GM12873 (cell line): Measurements from ENCODE around the gene ABCA1.

ENCODE experiments used
- TF ChIP-seq, protein P1 (sequence below): IDR thresholded peaks from 2 replicates; pipeline ENCODE4 v1.5.1; 2012; ENCODE audit warnings: low read depth, mild to moderate bottlenecking, moderate library complexity, low read length, control low read depth; ENCODE audit not compliant: insufficient read depth; ENCODE audit errors: missing control alignments

ABCA1 gene

DNA sequence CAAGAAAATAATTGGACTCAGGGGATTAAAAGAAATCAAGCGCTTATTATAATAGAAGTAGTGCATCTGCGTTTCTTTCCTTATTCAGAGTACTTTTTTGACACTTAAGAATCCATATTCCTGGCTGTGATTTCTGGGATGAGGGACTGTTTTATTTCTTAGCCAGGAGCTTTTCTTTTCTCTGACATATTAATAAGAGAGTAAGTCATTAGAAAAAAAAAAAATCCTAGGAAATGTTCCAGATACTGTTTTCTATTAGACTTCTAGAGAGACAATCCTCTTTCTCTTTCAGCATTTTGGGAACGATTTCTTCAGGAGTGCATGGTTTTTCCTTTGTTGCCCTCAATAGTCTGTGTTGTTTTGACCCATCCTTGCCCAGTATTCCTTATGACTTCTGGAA, 8.3 kb upstream of the ABCA1 start:
- TF ChIP-seq, protein P1, sequence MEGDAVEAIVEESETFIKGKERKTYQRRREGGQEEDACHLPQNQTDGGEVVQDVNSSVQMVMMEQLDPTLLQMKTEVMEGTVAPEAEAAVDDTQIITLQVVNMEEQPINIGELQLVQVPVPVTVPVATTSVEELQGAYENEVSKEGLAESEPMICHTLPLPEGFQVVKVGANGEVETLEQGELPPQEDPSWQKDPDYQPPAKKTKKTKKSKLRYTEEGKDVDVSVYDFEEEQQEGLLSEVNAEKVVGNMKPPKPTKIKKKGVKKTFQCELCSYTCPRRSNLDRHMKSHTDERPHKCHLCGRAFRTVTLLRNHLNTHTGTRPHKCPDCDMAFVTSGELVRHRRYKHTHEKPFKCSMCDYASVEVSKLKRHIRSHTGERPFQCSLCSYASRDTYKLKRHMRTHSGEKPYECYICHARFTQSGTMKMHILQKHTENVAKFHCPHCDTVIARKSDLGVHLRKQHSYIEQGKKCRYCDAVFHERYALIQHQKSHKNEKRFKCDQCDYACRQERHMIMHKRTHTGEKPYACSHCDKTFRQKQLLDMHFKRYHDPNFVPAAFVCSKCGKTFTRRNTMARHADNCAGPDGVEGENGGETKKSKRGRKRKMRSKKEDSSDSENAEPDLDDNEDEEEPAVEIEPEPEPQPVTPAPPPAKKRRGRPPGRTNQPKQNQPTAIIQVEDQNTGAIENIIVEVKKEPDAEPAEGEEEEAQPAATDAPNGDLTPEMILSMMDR: no peak

- TF ChIP-seq, protein P1: no peak
Observed at GRCh38 chr9:104934691-104935500, 6.9 kb upstream of the ABCA1 start.

DNA sequence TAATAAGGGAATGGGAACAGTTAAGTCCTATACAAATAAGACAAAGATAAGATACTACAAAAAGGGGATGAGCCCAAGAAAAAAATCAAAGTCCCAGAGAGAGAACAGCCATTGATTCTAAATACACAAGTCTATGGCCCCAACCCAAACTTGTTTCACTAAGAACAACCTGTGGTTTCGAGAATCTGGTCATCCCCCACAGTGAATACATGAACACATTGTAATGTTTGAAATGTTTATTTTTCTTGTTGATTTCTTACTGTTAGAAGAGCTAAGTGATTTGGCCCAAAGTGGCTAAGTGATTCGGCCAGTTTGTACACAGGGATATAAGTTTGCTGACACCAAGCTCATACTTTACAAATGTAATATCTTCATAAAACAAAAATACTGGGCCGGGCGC, 3.3 kb upstream of the ABCA1 start:
- TF ChIP-seq, protein P1: no peak

- TF ChIP-seq, protein P1: no peak
Observed at GRCh38 chr9:104927216-104927911, 591 bp downstream of the ABCA1 start.

GRCh38 chr9:104923740-104924139, 4.2 kb downstream of the ABCA1 start:
- TF ChIP-seq, protein P1: no peak

DNA sequence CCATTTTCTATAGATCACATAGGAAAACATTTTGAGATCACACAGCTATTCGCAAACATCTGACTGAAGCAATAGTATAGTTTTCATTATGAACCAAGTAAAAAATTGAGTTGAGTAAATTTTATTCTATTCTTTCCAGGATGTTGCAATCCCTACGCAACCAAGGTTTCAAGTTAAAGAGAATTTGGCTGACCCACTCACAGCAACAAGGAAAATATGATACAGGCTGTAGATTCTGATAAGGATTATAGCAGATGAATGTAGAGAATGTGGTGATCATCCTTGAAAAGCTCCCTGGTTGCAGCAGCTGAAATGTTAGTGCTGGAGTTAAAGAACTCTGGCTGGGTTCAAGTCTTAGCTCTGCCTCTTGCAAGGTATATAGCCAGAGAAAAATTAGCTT, 4.7 kb downstream of the ABCA1 start:
- TF ChIP-seq, protein P1: no peak

- TF ChIP-seq, protein P1: no peak
Observed at GRCh38 chr9:104921067-104921741, 6.8 kb downstream of the ABCA1 start.
